Inferior parietal cortex (tissue), 1 donor: ENCODE data around the gene SCGB1C1.
"Not testable (repeated sequence)": the region's sequence is repeated elsewhere in the genome, so short reads cannot be mapped to it uniquely, and the experiment has no call there.

ENCODE experiments used
- DNase-seq: peaks from one replicate; pipeline ENCODE4 v3.0.0-alpha.2; 2016; ENCODE audit errors: extremely low spot score

The SCGB1C1 gene

GRCh38 chr11:218815-219593 lies 26.1 kb downstream of the SCGB1C1 start:
- DNase-seq = no peak

- not testable (repeated sequence) for DNase-seq
Observed at GRCh38 chr11:220641-221215, 27.9 kb downstream of the SCGB1C1 start.

- DNase-seq = no peak
Observed at GRCh38 chr11:221539-221938, 28.7 kb downstream of the SCGB1C1 start.

- DNase-seq = no peak
Observed at GRCh38 chr11:221998-222789, 29.3 kb downstream of the SCGB1C1 start.

- DNase-seq = no peak
Observed at GRCh38 chr11:223026-223789, 30.3 kb downstream of the SCGB1C1 start.

GRCh38 chr11:223884-224283 lies 31.0 kb downstream of the SCGB1C1 start:
- DNase-seq = no peak

- no peak for DNase-seq
Observed at GRCh38 chr11:224424-224823, 31.5 kb downstream of the SCGB1C1 start.

- no peak for DNase-seq
Observed at GRCh38 chr11:225734-226453, 33.0 kb downstream of the SCGB1C1 start.

GRCh38 chr11:227824-228379 lies 35.0 kb downstream of the SCGB1C1 start:
- DNase-seq = no peak

- DNase-seq = no peak
Observed at GRCh38 chr11:230431-230830, 37.6 kb downstream of the SCGB1C1 start.

GRCh38 chr11:232783-233565 lies 40.1 kb downstream of the SCGB1C1 start:
- no peak for DNase-seq

- DNase-seq = no peak
Observed at GRCh38 chr11:235180-235579, 42.3 kb downstream of the SCGB1C1 start.

- DNase-seq = peak; percentile 32
Observed at GRCh38 chr11:235609-235996, 42.7 kb downstream of the SCGB1C1 start.

- DNase-seq = peak; percentile 61
Observed at GRCh38 chr11:235997-236773, 43.3 kb downstream of the SCGB1C1 start, which contains the start of gene SIRT3. Gene SIRT3 (minus strand): TSS chr11:236342. CDS start chr11:236328, 14 bp downstream.

GRCh38 chr11:236774-237767 lies 44.2 kb downstream of the SCGB1C1 start, which contains the start of gene PSMD13:
Gene PSMD13 (plus strand): TSS chr11:236976. CDS start chr11:237050, 74 bp downstream.
- peak; percentile 82 for DNase-seq

- not testable (repeated sequence) for DNase-seq
Observed at GRCh38 chr11:238346-238745, 45.5 kb downstream of the SCGB1C1 start.

- no peak for DNase-seq
Observed at GRCh38 chr11:240315-240714, 47.4 kb downstream of the SCGB1C1 start.

- no peak for DNase-seq
Observed at GRCh38 chr11:241634-242033, 48.8 kb downstream of the SCGB1C1 start.
